Esophagus (tissue), 2 donors: ENCODE results near the gene PRKCG. TPM values are rescaled to one million over a fixed set of nuclear protein-coding genes. Genes with fewer than 3 reads are reported as not detected.

Experiments
- H3K27ac ChIP-seq, 2 donors: one replicate each; pipeline ENCODE4 v1.5.1; 2013; ENCODE audit warnings: low read depth in 2 of 2, mild to moderate bottlenecking in 2 of 2, inconsistent platforms in 1 of 2, low read length in 1 of 2, moderate library complexity in 1 of 2
- H3K27me3 ChIP-seq, 2 donors: one replicate each; pipeline ENCODE4 v1.6.1; 2013; ENCODE audit warnings: low read length in 2 of 2, control low read depth in 1 of 2, mild to moderate bottlenecking in 1 of 2; ENCODE audit not compliant: insufficient read depth in 2 of 2, control insufficient read depth in 1 of 2
- H3K36me3 ChIP-seq, 2 donors: one replicate each; pipeline ENCODE4 v1.6.1; 2013; ENCODE audit warnings: low read length in 1 of 2; ENCODE audit not compliant: control insufficient read depth in 2 of 2, insufficient read depth in 2 of 2
- H3K4me1 ChIP-seq, 2 donors: one replicate each; pipeline ENCODE4 v1.6.1; 2013; ENCODE audit warnings: low read length in 1 of 2; ENCODE audit not compliant: control insufficient read depth in 2 of 2, insufficient read depth in 2 of 2
- H3K4me3 ChIP-seq, 2 donors: one replicate each; pipeline ENCODE4 v1.5.1; 2013; ENCODE audit warnings: low read length in 2 of 2, mild to moderate bottlenecking in 2 of 2, low read depth in 1 of 2, moderate library complexity in 1 of 2
- H3K9me3 ChIP-seq, 2 donors: one replicate each; pipeline ENCODE4 v1.6.1; 2013; ENCODE audit warnings: mild to moderate bottlenecking in 2 of 2, low read depth in 1 of 2, low read length in 1 of 2, moderate library complexity in 1 of 2; ENCODE audit not compliant: control insufficient read depth in 2 of 2, insufficient read depth in 1 of 2
- WGBS, 2 donors: extraction: QIAGEN DNeasy Blood & Tissue Kit; methylation state at CpG; one replicate each; pipeline ENCODE4 v1.1.7; 2013; 5-methylcytosine and 5-hydroxymethylcytosine counted together
- polyA plus RNA-seq, 2 donors: library from polyadenylated mRNA; stranded (reverse); fragments of 200-250 nt; gene quantifications; one replicate each; pipeline ENCODE4 v1.2.3, GENCODE V29; 2013
- donor health status: healthy with polysubstance abuse.
- donor health status: Bipolar disorder and iron deficiency.

The PRKCG gene
- polyA plus RNA-seq, 2 donors, result 0.01 TPM; not detected in 1

GRCh38 chr19:53894707-53895106, 12.7 kb downstream of the PRKCG start:
- Histone ChIP-seq H3K36me3 (no peaks in the 10 kb centered on the region), H3K9me3 (peaks cover 4% of the 10 kb centered on the region in 2 donors), H3K4me3 (no peak overlapping the region), H3K27me3 (peaks cover 0 to 6% of the 10 kb centered on the region in 2 donors), H3K27ac (no peak overlapping the region), H3K4me1 (no peaks in the 10 kb centered on the region)
- 64 to 69% methylated on average over 9 of the region's 9 CpGs for WGBS, 2 donors

DNA sequence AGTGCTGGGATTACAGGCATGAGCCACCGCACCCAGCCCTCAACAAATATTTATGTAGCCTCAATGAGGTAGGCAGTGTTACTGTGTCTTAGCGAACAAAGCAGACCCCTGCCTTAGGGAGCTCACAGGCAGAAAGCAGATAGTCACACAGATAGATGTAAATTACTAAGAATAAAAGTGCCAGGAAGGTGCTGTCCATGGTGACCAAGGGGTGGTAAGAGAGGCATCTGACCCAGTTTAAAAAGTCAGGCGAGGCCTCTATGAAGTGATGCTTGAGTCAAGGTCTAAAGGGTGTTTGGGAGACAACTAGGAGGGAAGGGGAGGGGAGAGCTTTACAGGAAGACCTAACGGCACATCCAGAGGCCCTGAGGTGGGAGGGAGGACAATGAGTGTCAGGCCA, 14.7 kb downstream of the PRKCG start:
- Histone ChIP-seq H3K27me3 (peaks cover 0 to 6% of the 10 kb centered on the region in 2 donors), H3K36me3 (no peaks in the 10 kb centered on the region), H3K27ac (no peak overlapping the region), H3K4me3 (no peak overlapping the region), H3K4me1 (no peaks in the 10 kb centered on the region), H3K9me3 (peaks cover 6 to 7% of the 10 kb centered on the region in 2 donors)
- WGBS, 2 donors, result 31 to 42% methylated on average over 4 of the region's 4 CpGs

- no peaks in the 10 kb centered on the region for H3K36me3 ChIP-seq
- WGBS, 2 donors, result 55 to 66% methylated on average over 4 of the region's 4 CpGs
- no peak overlapping the region for H3K4me3 ChIP-seq
- H3K9me3 ChIP-seq, result peaks cover 6 to 7% of the 10 kb centered on the region in 2 donors
- H3K27me3 ChIP-seq, result peaks cover 0 to 6% of the 10 kb centered on the region in 2 donors
- H3K27ac ChIP-seq, result no peak overlapping the region
- H3K4me1 ChIP-seq, result no peaks in the 10 kb centered on the region
Measured at GRCh38 chr19:53897459-53897858, 15.5 kb downstream of the PRKCG start.

DNA sequence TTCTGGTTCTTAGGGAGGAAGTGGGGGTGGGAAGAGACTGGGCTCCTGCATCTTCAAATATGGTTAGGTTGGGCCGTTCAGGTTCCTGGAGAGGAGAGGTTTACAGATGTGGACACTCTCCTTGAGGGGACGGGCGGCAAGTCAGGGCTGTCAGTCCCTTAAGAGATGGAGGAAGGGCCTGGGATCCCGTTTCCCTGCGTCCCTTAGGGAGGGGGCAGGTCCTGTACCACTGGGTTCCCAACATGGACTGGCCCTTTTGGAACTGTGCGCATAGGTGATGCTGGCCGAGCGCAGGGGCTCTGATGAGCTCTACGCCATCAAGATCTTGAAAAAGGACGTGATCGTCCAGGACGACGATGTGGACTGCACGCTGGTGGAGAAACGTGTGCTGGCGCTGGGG, 16.2 kb downstream of the PRKCG start:
- peaks cover 0 to 6% of the 10 kb centered on the region in 2 donors for H3K27me3 ChIP-seq
- WGBS, 2 donors, result 9 to 17% methylated on average over 16 of the region's 16 CpGs
- no peaks in the 10 kb centered on the region for H3K36me3 ChIP-seq
- peaks cover 6 to 7% of the 10 kb centered on the region in 2 donors for H3K9me3 ChIP-seq
- no peak overlapping the region for H3K27ac ChIP-seq
- H3K4me1 ChIP-seq, result no peaks in the 10 kb centered on the region
- H3K4me3 ChIP-seq, result no peak overlapping the region

GRCh38 chr19:53898636-53899341, 16.8 kb downstream of the PRKCG start:
- no peaks in the 10 kb centered on the region for H3K4me1 ChIP-seq

GRCh38 chr19:53900191-53900860, 18.3 kb downstream of the PRKCG start:
- Histone ChIP-seq H3K27ac (no peak overlapping the region), H3K27me3 (peaks cover 0 to 6% of the 10 kb centered on the region in 2 donors), H3K36me3 (no peaks in the 10 kb centered on the region), H3K4me3 (no peak overlapping the region), H3K9me3 (peaks cover 6 to 7% of the 10 kb centered on the region in 2 donors), H3K4me1 (no peaks in the 10 kb centered on the region)
- WGBS, 2 donors, result 92% methylated on average over 27 of the region's 27 CpGs

More at GRCh38 chr19:53898636-53899341, 16.8 kb downstream of the PRKCG start:
- no peak overlapping the region for H3K27ac ChIP-seq
- peaks cover 0 to 6% of the 10 kb centered on the region in 2 donors for H3K27me3 ChIP-seq
- H3K36me3 ChIP-seq, result no peaks in the 10 kb centered on the region
- 9% methylated on average over 42 of the region's 42 CpGs for WGBS, 2 donors
- no peak overlapping the region for H3K4me3 ChIP-seq
- H3K9me3 ChIP-seq, result peaks cover 6 to 7% of the 10 kb centered on the region in 2 donors

DNA sequence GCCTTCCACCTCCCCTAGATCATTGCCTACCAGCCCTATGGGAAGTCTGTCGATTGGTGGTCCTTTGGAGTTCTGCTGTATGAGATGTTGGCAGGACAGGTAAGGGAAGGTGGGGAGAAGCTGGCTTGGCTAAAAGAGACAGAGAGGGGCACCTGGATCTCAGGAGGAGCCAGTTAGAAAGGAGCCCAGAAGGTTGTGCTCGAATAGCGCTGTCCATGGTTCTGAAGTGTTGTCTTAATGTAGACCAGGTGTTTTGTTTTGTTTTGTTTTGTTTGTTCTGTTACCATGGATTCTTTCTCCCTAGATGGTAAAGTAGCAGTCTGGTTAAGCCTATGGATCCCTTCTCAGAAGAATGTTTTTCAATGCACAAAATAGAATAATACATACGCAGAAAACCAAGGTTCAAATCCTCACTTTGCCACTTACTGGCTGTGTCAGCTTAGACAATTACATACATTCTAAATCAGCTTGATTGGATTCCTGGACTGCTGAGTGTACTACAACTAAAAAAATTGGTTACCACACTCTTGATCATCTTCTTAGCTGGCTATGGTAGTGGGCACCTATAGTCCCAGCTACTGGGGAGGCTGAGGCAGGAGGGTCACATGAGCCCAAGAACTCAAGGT, 21.2 kb downstream of the PRKCG start:
- WGBS, 2 donors, result 33 to 37% methylated on average over 4 of the region's 4 CpGs
- Histone ChIP-seq H3K36me3 (no peaks in the 10 kb centered on the region), H3K9me3 (peaks cover 7 to 8% of the 10 kb centered on the region in 2 donors), H3K4me3 (no peak overlapping the region), H3K27me3 (peaks cover 0 to 16% of the 10 kb centered on the region in 2 donors), H3K4me1 (peaks cover 0 to 2% of the 10 kb centered on the region in 2 donors), H3K27ac (no peak overlapping the region)

GRCh38 chr19:53904909-53905308, 22.9 kb downstream of the PRKCG start:
- Histone ChIP-seq H3K36me3 (no peaks in the 10 kb centered on the region), H3K4me1 (peaks cover 0 to 2% of the 10 kb centered on the region in 2 donors), H3K27me3 (peaks cover 0 to 30% of the 10 kb centered on the region in 2 donors), H3K9me3 (peaks cover 1 to 6% of the 10 kb centered on the region in 2 donors), H3K27ac (no peak overlapping the region), H3K4me3 (no peak overlapping the region)
- WGBS, 2 donors, result 31 to 32% methylated on average over 3 of the region's 3 CpGs

DNA sequence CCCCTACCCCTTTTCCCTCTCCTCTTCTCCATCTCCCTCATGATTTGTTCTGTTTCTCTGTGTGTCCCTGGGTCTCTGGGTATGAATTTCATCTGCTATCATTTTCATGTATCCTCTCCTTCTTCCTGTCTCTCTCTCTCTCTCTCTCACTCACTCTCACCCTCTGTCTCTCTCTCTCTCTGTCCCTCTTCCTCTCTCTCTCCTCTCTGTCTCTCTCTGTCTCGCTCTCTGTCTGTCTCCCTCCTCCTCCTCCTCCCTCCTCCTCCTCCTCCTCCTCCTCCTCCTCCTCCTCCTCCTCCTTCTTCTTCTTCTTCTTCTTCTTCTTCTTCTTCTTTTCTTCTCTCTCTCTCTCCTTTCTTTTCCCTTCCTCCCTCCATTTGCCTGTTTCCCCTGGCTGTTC, 23.8 kb downstream of the PRKCG start:
- H3K4me3 ChIP-seq, result no peak overlapping the region
- H3K27ac ChIP-seq, result no peak overlapping the region
- no peaks in the 10 kb centered on the region for H3K36me3 ChIP-seq
- H3K27me3 ChIP-seq, result peaks cover 0 to 36% of the 10 kb centered on the region in 2 donors
- peaks cover 0 to 2% of the 10 kb centered on the region in 2 donors for H3K4me1 ChIP-seq
- H3K9me3 ChIP-seq, result peaks cover 0 to 4% of the 10 kb centered on the region in 2 donors
- 38 to 67% methylated on average over 1 of the region's 1 CpG for WGBS, 2 donors
